ENCODE results near the gene ASB7.

The ASB7 gene

DNA sequence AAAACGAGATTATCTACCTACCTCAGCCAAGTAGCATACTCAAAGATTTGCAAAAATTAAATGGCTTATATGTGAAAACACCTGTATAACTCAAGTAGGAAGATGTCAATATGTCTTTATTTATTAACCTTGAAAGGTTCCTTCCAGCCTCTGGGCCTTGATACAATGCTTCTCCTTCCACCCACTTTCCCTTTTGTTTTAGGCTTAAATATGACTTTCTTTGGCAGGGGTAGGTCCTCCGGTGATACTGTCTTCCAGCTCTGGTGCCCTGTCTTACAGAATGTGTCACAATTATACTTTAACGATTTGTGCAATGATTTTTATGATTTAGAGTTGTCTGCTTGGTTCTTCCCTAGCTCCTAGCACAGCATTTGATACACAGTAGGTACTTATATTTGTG is 4.5 kb upstream of the ASB7 start:
- no peak for DNase-seq (ENCODE audit: low read depth)

DNA sequence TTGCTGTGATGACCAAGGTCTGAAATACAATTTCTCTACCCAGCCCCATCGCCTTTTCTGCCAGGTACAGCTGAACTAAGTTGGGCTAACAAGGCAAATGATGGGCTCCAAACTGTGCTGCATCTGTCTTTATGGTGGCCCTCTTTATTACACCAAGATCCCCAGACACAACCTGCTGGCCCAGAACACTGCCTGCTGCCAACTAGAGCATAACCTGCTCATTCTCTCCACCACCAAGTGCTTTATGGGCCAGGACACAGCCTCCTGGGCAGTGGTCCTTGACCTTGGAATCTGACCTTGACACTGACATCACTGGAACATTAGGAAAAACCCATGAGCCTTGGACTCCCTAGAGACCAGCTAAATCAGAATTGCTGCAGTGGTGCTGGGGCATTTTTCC is 3.7 kb upstream of the ASB7 start:
- DNase-seq (ENCODE audit: low read depth): no peak

DNA sequence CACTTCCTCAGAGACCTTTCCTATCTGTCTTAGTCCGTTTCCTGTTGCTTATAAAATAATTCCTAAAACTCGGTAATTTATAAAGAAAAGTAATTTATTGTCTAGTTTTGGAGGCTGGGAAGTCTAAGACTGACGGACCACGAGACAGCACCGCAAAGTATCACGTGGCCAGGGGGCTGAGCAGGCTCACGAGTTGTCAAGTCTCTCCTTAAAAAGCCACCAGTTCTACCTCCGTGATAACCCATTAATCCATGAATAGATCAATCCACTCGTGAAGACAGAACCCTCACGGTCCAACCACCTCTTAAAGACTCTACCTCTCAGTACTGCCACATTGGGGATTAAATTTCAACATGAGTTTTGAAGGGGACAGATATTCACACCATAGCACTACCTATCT is 1.2 kb upstream of the ASB7 start:
- DNase-seq (ENCODE audit: low read depth): peak; percentile 17

DNA sequence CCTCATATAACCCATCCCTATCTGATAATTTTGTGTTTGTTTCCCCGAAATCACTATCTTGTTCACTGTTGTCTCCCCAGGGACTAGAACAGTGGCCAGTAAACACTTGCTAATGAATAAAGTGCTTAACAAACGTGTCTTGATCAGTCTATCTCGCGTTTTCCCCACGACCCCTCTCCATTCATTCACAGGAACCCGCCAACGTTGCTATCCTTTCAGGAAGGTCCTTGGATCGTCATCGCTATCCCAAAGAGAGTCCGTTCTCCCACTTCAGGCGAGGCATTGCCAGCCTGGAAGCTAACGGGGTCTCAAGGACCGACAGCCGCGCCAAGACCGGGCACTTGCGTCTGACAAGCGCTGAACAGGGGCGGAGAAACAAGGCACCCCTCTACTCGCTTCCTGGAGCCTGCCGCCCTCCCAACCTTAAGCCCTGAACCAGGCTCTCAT is 749 bp upstream of the ASB7 start:
- DNase-seq (ENCODE audit: low read depth): no peak

DNA sequence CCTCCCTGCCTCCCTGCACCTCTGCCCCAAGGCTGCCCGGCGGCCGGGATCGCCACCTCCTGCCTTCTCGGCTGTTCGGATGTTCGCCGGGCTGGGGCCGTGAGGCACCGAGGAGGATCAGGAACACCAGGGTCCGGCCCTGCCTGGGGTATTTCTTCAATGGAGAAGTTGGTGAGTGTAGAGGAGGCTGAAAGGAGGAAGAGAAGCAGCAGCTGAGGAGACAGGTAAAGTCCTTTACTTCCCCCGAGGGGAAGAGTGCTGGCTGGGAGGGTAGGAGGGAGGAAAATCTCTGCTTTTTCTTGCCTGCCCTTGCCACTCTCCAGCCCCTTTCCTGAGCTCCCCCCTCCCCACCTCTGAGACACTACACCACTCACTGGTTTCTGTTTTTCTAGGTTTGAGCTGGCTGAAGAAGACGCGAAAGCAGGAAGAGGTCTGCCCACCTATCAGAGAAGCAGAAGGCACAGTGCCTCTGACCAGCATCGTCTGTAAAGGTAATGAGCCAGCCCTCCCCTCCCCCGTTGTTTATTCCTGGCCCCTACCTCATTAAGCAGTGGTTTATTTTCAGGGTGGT is 519 bp downstream of the ASB7 start:
- DNase-seq (ENCODE audit: low read depth): peak; percentile 29

DNA sequence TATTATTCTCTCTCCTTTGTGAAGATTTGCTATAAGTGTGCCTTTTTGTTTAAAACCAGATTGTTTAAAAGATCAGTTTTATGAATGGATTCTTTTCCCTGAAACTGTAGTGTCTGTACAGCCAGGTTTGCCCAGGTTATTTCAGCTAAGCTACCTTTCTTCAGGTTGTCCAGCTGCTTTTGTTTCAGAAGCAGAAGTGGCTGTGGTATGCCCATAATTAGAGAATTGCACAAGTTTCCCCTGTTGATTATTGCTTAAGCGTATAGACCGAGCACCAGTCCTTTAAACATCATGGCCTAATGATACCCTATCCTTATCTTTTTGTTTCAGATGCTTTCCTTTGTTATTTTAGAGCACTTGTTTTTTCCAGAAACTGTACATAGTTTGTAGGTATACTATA is 10.2 kb downstream of the ASB7 start:
- no peak for DNase-seq (ENCODE audit: low read depth)

DNA sequence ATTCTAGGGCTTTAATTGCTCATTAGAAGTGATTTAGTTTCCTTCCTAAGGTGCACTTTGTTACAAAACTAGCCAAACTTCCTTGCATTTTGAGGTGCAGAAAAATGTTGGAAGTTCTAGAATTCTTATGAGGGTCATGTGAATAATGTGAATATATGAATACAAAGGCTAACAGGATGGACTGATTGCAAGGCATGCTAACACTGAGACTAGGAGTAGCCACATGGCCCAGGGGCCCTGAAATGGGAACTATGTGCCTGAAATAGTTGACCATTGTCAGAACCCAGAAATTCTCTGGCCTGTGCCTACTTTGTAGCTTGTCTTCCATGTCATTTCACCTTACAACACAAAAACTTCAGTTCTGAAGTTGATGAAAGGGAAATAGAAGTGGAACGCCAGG is 10.8 kb downstream of the ASB7 start:
- no peak for DNase-seq (ENCODE audit: low read depth)

DNA sequence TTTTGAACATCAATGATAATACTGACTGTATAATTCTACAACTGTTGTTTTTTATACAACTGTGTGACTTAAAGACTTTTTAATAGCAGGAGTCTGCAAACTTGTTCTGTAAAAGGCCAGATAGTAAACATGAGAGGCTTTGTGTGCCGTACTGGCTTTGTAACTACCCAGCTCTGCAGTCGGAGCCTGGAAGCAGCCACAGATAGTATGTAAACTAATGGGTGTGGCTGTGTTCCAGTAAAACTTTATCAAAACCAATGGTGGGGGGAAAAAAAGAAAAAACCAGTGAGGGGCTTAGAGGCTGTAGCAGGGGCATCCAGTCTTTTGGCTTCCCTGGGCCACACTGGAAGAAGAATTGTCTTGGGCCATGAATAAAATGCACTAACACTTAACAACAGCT is 11.9 kb downstream of the ASB7 start:
- DNase-seq (ENCODE audit: low read depth): no peak

DNA sequence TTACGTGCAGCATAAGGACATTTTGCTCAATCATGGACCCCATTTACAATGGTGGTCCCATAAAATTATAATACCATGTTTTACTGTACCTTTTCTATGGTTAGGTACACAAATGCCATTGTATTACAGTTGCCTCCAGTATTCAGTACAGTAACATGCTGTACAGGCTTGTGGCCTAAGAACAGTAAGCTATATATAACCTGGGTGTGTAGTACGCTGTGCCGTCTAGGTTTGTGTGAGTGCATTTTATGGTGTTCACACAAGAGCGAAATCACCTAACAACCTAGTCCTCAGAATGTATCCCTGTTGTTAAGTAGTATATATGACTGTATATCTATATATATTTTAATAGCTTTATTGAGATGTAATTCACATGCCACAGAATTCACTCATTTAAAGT is 12.5 kb downstream of the ASB7 start:
- no peak for DNase-seq (ENCODE audit: low read depth)

DNA sequence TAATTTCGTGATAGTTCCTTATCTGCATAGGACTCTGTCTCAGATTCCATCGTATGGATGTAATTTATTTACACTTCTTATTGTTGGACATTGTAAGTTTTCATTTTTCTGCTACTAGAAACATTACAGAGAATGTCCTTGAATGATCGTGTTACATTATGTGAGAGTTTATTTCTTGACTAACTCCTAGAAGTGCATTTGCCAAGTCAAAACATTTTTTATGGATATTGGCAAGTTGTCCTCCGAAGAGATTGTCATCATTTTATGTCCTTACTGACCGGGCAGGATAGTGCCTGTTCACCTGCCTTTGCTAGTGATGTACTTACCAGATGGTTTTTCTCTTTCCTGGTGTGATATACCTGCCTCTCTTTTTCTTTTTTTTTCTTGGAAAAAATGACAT is 13.4 kb downstream of the ASB7 start:
- no peak for DNase-seq (ENCODE audit: low read depth)

DNA sequence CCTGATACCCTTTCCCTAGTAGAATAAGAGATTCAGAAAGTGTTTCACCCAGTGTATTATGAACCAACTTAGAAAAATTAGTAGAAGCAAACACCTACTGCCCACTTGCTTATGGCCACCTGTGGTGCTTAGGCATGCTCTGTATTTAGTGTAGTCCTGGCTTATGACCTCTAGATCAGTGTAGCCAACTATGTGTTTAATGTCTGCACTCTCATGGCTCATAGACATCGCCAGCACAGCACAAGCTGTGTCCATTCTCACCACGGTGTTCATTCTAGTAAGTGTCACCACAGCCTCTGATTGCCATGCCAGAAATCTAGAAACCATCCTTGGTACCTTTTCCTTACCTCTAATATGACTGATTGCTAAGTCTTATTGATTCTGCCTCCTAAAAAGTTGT is 14.3 kb downstream of the ASB7 start:
- DNase-seq (ENCODE audit: low read depth): no peak

DNA sequence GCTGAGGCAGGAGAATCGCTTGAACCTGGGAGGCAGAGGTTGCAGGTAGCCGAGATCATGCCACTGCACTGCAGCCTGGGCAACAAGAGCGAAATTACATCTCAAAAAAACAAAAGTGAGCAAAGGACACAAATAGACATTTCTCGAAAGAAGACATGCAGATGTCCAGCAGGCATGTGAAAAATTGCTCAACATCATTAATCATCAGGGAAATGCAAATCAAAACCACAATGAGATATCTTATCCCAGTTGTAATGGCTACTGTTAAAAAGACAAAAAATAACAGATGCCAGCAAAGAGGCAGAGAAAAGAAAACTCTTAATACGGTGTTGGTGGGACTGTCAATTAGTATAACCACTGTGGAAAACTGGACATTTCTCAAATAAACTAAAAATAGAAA is 20.9 kb downstream of the ASB7 start:
- DNase-seq (ENCODE audit: low read depth): peak; percentile 87

DNA sequence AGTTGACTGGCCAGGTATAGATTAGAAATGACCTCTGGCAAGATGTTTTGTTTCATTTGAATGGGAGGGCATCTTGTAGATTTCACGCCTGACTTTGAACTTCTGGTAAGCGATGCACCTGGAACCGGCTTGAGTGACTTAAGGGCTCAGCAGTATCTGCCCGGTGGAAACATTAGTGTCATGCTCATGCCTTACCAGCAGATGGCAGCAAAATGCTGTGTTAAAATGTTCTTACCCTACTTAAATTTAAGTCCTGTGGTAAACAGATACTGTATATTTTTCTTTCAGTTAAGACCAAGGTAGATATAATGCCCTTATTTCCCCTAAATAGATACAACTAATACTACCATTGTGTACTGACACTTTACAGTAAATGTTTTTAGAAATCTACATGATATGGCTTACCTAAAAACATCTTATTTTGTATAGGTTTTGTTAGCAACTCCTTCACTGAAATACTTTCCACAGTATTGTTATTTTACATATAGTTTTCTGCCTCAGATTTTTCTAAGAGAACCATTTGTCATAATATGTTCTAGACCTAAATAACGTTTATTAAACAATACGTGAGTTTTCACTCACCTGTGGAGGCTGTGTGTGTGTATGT is 25.5 kb downstream of the ASB7 start:
- peak; percentile 80 for DNase-seq (ENCODE audit: low read depth)

DNA sequence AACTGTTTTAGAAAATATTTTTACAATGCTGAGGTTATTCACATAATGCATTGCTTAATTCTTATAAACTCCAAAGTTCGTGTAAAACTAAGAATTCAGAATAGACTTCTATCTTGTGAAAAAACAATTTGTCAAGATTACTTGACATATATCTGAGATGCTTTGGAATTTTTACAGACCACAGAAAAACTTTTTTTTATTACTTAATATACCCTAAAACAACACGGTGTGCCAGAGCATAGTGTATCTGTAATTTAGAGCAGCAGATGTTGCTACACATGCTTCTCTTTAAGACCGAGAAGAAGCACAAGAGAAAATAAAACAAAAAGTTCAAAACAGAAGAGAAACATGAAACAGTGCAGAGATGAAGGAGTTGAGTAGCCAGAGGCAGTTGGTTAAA is 26.4 kb downstream of the ASB7 start:
- peak; percentile 90 for DNase-seq (ENCODE audit: low read depth)

DNA sequence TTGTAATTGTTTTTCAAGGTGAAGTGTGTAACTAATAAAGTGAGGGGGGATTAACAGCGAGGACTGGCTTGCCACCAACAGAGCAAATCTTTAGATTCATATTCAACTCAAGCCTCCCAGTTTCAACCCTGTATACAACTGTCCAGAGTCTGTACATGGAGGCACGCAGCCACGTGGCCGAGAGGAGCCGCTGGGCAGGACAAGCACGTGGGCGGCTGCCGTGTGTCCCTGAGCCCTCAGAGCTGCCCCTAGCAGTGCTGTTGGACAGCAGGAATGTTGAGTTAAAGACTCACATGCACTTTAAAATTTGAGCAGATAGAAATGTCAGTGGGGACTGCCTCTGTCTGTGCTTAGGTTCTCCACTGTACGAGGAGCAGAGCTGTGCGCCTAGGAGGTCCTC is 29.4 kb downstream of the ASB7 start:
- no peak for DNase-seq (ENCODE audit: low read depth)

DNA sequence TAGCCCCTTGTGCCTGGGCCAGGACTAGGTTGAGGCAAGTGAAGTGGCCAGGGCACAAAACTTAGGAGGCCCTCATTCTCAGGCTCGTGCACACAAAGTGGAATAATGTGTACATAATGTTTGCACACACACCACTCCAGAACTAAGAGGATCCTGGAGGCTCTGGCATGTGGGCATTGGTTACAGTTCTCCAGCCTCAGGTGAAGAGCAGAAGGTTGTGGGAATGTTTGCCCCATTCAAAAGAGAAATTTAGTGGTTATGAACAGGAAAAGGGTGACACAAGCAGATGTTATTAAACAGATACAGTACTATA is 31.3 kb downstream of the ASB7 start:
- no peak for DNase-seq (ENCODE audit: low read depth)

DNA sequence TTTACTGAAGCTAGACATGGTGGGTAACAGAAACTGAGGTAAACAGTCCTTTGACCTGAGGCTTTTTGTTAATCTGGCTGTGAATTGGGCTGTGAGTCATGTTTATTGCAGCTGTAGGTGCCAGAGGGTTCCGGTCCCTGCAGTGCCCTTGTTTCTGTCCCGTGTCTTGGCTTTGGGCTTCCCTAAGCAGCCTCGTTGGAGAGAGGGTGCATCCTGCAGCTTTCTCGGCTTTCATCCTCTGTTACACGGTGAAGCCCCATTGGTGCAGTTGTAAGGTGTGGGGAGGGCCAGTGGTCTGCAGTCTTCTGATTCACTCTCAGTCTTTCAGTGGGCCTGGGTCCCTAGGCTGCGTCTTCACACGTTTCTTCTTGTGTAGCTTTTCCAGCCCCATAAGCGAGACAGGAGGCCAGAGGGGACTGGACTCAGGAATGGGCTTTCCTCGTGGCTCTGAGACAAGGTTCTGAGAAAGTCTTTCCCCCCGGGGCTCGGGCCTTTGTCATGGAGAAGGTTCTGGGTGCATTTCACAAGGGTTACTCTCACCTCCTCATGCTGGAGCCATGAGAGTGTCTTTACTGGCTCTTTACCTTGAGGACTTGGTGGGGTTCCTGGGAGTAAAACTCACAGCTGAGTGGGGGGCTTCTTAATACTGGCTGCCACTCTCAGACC is 33.1 kb downstream of the ASB7 start:
- no peak for DNase-seq (ENCODE audit: low read depth)

DNA sequence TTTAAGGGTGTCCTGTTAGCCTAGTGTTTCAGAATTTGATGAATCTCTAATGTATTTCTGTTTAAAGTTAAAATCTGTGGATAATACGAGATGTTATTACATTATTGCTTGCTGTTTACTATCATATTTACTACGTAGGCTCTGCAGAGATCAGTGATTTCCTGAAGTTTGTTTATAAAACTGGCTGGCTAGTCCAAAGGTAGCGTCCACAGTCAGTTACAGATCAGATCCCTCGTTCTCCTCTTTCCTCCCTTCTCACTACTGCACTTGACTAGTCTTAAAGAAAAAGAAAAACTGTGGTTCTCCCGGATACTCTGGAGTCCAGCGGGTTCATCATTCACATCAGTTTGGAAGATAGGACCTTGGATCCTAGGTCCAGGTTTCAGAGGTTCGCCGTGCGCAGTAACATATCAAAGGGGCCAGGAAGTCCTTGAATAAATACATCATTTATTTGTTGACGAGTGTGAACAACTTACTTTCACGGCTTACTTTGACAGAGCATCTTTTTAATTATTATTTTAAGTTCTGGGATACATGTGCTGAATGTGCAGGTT is 35.9 kb downstream of the ASB7 start:
- no peak for DNase-seq (ENCODE audit: low read depth)

DNA sequence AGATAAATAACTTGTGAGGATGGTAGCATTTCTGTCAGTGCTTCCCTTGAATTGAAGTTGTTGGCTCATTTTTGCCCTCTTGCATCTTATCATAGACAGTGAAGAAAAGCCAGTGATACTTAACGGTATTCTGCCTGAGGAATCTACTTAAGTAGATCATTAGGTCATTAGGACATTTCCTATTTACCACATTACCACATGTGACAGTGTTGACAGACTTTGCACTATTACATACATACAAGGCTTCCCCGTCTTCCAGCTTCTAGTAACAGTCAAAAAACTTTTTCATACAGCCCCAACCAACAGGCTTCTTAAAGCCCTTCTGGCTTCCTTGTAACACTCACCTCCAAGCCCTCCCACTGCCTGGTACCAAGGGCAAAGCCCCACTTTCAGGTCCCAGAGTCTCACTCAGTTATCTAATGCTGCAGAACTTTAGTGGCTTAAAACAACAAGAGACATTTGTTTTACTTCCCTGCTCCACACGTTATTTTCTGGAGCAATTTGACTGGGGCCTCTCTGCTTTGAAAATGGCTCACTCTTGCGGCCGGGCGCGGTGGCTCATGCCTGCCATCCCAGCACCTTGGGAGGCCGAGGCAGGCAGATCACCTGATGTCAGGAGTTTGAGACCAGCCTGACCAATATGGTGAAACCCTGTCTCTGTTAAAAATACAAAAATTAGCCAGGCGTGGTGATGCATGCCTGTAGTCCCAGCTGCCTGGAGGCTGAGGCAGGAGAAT is 40.0 kb downstream of the ASB7 start:
- DNase-seq (ENCODE audit: low read depth): peak; percentile 34

DNA sequence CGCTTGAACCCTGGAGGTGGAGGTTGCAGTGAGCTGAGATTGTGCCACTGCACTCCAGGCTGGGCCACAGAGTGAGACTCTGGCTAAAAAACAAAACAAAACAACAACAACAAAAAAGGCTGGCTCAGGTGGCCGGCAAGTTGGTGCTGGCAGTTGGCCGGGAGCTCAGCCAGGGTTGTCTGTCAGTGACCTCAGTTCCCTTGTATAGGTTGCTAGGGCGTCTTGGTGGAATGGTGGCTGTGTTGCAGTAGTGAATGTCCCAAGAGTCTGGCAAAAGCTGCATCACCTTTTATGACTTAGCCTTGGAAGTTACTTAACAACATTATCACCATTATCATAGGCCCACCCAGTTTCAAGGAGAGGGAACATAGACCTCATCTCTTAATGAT is 40.6 kb downstream of the ASB7 start:
- no peak for DNase-seq (ENCODE audit: low read depth)

DNA sequence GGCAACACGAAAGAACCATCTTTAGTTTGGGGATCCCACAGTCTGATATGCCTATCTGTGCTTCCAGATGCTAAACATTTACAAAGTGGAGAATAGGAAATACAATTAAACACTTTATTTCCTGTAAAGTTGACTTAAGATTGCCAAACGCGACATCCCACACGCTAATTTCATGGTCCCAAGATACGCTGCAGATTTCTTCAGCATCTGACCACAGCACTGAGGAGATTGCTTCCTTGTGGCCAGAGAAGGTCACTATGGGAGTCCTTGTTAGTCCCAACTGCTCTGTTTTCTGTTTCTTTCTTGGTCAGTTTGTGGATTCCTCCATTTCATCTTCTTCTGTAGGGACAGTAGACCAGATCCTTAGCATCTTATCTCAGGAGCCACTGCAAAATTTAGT is 43.3 kb downstream of the ASB7 start:
- no peak for DNase-seq (ENCODE audit: low read depth)

DNA sequence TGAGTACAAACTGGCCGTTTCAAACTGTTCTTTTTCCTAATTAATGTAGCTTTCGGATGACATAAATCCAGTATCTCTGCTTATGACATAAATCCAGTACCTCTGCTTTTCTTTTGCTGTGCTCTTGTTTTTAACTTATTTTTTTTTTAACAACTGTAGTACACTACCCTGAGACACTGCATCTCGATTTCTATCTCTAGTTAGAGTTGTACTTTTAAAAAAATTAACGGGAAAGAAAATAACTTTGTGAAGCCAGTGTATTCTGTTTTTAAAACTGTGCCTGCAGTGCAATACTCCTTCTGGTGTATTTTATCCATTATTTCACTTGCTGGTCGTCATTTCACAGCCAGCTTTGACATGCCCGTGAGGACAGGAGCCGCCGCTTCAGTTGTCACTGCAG is 46.6 kb downstream of the ASB7 start:
- DNase-seq (ENCODE audit: low read depth): no peak

DNA sequence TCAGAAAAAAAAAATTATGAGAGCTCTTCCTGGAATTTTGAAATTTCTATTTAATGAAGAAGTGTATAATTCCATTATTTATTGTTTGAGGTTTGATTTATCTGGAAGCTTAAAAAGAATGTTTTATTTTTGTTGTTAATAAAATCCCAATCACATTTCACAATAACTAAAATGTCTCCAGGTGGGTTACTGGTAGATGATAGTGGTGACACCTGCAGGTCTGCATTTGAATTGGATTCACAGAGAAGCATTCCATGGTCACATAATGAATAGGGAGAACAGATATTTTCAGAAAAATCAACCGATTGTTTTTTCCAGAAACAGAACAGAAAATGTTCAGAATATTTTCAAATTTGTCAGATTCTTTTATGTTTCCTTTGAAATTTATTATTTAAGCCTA is 48.3 kb downstream of the ASB7 start:
- DNase-seq (ENCODE audit: low read depth): no peak

Measured in amniotic epithelial cell (primary cell).